ENCODE measurements around the gene TMEM250. TPM values are rescaled to one million over a fixed set of nuclear protein-coding genes. Genes with fewer than 3 reads are reported as not detected.
A peak's percentile ranks its signal among the peaks of the same experiment; 100 is the strongest.

Gene TMEM250
- total RNA-seq, 1 experiment from 2014 or later, result 34.0 TPM

- H3K36me3 ChIP-seq (ENCODE audit: control insufficient read depth, insufficient read depth, low read length), result no peaks in the 10 kb centered on the region
- in situ Hi-C loops (cut with HindIII; ENCODE audit: low pct_unique_long_range_greater_than_20kb, low sequenced_read_pairs), result no loop called here
- no peak for DNase-seq (ENCODE audit: low read depth, low spot score)
- H3K9me3 ChIP-seq (ENCODE audit: control insufficient read depth, insufficient read depth, low read depth, low read length), result no peaks in the 10 kb centered on the region
- no peaks in the 10 kb centered on the region for H3K27me3 ChIP-seq (ENCODE audit: control insufficient read depth, insufficient read depth, low read length)
- ChIA-PET CTCF (no interaction called here), POLR2A (interaction anchor here (0.6 to 0.7 kb wide), 2 partner anchors 15 to 42 kb away, joined by 5 to 7 read pairs; no protein-coding TSS in a partner anchor)
- ATAC-seq, result peak; percentile 52
- TF ChIP-seq, protein P1, sequence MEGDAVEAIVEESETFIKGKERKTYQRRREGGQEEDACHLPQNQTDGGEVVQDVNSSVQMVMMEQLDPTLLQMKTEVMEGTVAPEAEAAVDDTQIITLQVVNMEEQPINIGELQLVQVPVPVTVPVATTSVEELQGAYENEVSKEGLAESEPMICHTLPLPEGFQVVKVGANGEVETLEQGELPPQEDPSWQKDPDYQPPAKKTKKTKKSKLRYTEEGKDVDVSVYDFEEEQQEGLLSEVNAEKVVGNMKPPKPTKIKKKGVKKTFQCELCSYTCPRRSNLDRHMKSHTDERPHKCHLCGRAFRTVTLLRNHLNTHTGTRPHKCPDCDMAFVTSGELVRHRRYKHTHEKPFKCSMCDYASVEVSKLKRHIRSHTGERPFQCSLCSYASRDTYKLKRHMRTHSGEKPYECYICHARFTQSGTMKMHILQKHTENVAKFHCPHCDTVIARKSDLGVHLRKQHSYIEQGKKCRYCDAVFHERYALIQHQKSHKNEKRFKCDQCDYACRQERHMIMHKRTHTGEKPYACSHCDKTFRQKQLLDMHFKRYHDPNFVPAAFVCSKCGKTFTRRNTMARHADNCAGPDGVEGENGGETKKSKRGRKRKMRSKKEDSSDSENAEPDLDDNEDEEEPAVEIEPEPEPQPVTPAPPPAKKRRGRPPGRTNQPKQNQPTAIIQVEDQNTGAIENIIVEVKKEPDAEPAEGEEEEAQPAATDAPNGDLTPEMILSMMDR (IDR thresholded peaks at IDR 0.05), result no peak
- no peak for TF ChIP-seq POLR2AphosphoS5 (IDR thresholded peaks at IDR 0.05; ENCODE audit: low read depth, low read length)
- TF ChIP-seq TCF7L2 (IDR thresholded peaks at IDR 0.05; ENCODE audit: low read depth, low read length), result no peak
- TF ChIP-seq REST (IDR thresholded peaks at IDR 0.05; ENCODE audit: insufficient read depth in 1 of 2, low read depth in 2 of 2, low read length in 1 of 2), result no peak
- peak; percentile 70; the same call in 1 of the 2 replicates for TF ChIP-seq SIN3A (IDR thresholded peaks at IDR 0.05; ENCODE audit: borderline replicate concordance, insufficient read depth, low read depth, low read length)
- intact Hi-C loops (cut with micrococcal nuclease; ENCODE audit: unreplicated experiment), result no loop called here
- H3K4me1 ChIP-seq (ENCODE audit: control insufficient read depth, insufficient read depth, low read length), result peaks cover 33% of the 10 kb centered on the region
- BruUV-seq (replicated peaks), result no TSS peak
- peak within 1 kb of the TSS; percentile 62 to 67 for H3K4me3 ChIP-seq (ENCODE audit: low read depth in 2 of 2, low read length in 2 of 2)
- peak within 1 kb of the TSS; percentile 88 for H3K27ac ChIP-seq (ENCODE audit: low read length)
Measured at GRCh38 chr9:136095070-136096058, 23.3 kb downstream of the TMEM250 start, which contains the start of gene NACC2. Gene NACC2, minus strand, starts transcription at chr9:136095289. Its CDS starts 44,768 bp downstream, at chr9:136050521.

DNA sequence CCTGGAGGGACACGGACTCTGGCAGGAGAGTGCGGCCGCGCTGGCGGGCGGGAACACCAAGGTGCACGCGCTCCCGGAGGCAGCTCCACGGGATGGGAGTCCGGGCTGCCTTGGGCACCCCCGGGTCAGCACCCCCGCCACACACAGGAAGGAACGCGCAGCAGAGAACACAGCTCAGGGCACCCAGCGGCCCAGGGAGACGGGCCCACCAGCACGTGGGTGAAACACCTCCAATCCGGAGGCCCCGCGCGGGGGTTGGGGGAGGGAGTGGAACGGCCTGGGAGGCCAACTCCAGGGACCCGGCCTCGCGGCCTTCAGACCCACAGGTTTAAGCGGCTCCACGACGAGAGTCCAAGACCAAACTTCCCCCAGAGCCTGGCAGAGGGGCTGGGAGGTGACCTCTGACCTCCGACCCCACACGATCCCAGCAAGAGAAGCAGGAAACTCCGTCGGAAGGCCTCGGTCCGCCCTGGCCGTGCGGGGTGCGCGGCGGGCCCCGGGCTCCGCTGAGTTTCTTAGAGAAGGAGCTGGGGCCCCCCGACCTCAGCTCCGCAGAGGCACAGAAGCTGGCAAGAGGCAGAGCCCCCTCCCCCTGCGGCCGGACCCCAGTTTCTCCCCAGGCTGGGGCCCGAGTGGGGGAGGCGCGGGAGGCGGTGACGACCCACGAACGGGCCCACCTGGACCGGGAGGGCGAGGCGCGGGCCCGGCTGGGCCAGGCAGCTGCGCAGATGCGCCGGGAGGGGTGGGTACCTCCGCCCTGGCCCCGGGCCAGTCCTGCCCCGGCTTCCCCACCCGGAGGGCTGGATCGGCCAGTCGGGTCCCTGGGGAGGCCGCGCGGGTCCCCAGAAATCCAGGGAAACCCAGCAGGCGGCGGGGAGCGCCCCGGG is 24.4 kb downstream of the TMEM250 start:
- peaks cover 41% of the 10 kb centered on the region for H3K4me1 ChIP-seq (ENCODE audit: control insufficient read depth, insufficient read depth, low read length)
- DNase-seq (ENCODE audit: low read depth, low spot score) (no peak), ATAC-seq (peak; percentile 58)
- H3K9me3 ChIP-seq (ENCODE audit: control insufficient read depth, insufficient read depth, low read depth, low read length), result no peaks in the 10 kb centered on the region
- TF ChIP-seq, protein P1 (IDR thresholded peaks at IDR 0.05), result no peak
- peak; percentile 57 for TF ChIP-seq POLR2AphosphoS5 (IDR thresholded peaks at IDR 0.05; ENCODE audit: low read depth, low read length)
- intact Hi-C loops (cut with micrococcal nuclease; ENCODE audit: unreplicated experiment) (no loop called here), in situ Hi-C loops (cut with HindIII; ENCODE audit: low pct_unique_long_range_greater_than_20kb, low sequenced_read_pairs) (no loop called here)
- H3K4me3 ChIP-seq (ENCODE audit: low read depth in 2 of 2, low read length in 2 of 2), result peak overlapping the region; percentile 62 to 67
- ChIA-PET POLR2A (interaction anchor here (0.5 kb wide), 1 partner anchor 9 kb away, joined by 4 read pairs; no protein-coding TSS in a partner anchor), CTCF (interaction anchor here (0.5 kb wide), 1 partner anchor 1161 kb away, joined by 3 read pairs; no protein-coding TSS in a partner anchor)
- no peaks in the 10 kb centered on the region for H3K27me3 ChIP-seq (ENCODE audit: control insufficient read depth, insufficient read depth, low read length)
- no peaks in the 10 kb centered on the region for H3K36me3 ChIP-seq (ENCODE audit: control insufficient read depth, insufficient read depth, low read length)
- no TSS peak for BruUV-seq (replicated peaks)
- peak overlapping the region; percentile 88 for H3K27ac ChIP-seq (ENCODE audit: low read length)

All from Panc1 (cell line).